Fibroblast of lung (primary cell): ENCODE data around the gene FIBCD1.

Experiments used
- EZH2 ChIP-seq: IDR thresholded peaks from 2 replicates; pipeline ENCODE4 v1.5.1; 2012; ENCODE audit warnings: low read length, control low read depth, mild to moderate bottlenecking; ENCODE audit errors: missing control alignments
- TF ChIP-seq, protein P1 (sequence below), 2 donors: IDR thresholded peaks in 1 of 2; conservative IDR thresholded peaks in 1 of 2; 1 replicate in 1 of 2; 2 replicates in 1 of 2; pipeline ENCODE4 v1.5.1; 2011 to 2012; ENCODE audit warnings: low read length in 2 of 2, control low read depth in 1 of 2, inconsistent platforms in 1 of 2, low read depth in 1 of 2, mild to moderate bottlenecking in 1 of 2

GRCh38 chr9:130973686-130974281 lies 34.7 kb upstream of the FIBCD1 start:
- TF ChIP-seq, protein P1, sequence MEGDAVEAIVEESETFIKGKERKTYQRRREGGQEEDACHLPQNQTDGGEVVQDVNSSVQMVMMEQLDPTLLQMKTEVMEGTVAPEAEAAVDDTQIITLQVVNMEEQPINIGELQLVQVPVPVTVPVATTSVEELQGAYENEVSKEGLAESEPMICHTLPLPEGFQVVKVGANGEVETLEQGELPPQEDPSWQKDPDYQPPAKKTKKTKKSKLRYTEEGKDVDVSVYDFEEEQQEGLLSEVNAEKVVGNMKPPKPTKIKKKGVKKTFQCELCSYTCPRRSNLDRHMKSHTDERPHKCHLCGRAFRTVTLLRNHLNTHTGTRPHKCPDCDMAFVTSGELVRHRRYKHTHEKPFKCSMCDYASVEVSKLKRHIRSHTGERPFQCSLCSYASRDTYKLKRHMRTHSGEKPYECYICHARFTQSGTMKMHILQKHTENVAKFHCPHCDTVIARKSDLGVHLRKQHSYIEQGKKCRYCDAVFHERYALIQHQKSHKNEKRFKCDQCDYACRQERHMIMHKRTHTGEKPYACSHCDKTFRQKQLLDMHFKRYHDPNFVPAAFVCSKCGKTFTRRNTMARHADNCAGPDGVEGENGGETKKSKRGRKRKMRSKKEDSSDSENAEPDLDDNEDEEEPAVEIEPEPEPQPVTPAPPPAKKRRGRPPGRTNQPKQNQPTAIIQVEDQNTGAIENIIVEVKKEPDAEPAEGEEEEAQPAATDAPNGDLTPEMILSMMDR (conservative IDR thresholded peaks at IDR 0.05 in 1 of 2, IDR thresholded peaks at IDR 0.05 in 1 of 2; ENCODE audit: low read depth in 1 of 2, low read length in 2 of 2), result no peak
- TF ChIP-seq EZH2, result no peak
